Urothelium cell line (cell line): ENCODE measurements around the gene CYCS.
"Not testable (repeated sequence)": the region's sequence is repeated elsewhere in the genome, so short reads cannot be mapped to it uniquely, and the experiment has no call there.

Source experiments
- DNase-seq: peaks from one replicate; pipeline ENCODE4 v3.0.0; 2011; ENCODE audit warnings: low spot score, mixed read lengths
- FAIRE-seq: peaks from 2 replicates; lab custom pipeline; 2011; peaks lifted over from hg19 to GRCh38; lab: Jason Lieb, UNC

The CYCS gene

GRCh38 chr7:25119102-25119501 lies 6.0 kb downstream of the CYCS start:
- no peak for FAIRE-seq
- no peak for DNase-seq

DNA sequence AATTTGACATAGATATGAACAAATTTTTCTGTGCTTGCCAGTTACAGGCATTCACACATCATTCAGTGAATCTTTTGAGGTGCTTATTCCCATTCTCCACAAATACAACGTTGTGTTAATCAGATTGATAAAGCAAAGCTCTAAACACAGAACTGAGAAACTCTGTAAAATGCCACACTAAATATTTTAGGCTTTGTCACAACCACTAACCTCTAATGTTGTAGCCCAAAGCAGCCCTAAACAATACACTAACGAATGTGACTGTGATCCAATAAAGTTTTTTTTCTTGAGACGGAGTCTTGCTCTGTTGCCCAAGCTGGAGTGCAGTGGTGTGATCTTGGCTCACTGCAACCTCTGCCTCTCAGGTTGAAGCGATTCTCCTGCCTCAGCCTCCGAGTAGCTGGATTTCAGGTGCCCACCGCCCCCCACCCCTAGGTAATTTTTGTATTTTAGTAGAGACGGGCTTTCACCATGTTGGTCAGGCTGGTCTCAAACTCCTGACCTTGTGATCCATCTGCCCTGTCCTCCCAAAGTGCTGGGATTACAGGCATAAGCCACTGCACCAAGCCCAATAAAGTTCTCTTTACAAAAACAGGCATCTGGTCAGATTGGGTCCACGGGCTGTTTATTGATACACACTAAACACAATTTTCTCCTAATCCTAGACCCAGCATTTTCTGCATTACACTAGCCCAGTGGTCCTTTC lies 6.9 kb downstream of the CYCS start:
- DNase-seq = no peak
- no peak for FAIRE-seq

DNA sequence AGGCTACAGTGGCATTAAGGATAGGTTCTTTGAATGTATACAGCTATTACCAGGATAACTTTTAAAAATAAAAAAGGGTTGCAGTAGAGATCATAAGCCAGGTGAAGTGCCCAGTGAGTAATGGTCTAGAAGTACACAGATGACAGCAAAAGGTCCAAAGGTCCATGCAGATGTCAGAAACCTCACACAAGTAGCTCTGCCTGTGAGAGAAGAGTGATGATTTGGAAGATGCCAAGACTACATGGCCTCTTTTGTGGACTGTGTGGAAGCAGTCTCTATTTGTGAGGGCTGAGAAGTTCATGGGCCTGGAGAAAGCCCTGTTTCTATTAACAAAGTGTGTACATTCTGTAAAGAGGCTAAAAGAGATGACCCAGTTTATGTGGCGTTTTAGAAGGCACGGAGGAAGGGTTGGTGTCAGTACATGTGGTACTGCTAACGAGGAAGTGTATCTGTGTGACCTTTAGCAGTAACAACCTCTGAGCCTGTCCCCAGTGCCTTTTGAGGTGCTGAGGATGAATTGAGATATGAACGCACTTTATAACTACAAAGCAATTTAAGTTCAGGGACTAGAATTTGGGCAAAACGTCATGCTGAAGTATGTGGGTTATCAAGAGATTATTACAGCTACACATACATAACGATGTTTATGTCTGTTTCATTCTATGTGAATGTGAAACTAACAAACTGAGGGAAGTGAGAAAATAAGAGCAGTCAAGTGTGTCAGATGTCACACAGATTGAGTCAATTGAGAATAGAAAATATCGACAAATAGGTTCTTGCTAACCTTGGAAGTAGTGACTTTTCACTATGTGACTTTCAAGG lies 7.6 kb downstream of the CYCS start:
- DNase-seq (no peak), FAIRE-seq (no peak)

DNA sequence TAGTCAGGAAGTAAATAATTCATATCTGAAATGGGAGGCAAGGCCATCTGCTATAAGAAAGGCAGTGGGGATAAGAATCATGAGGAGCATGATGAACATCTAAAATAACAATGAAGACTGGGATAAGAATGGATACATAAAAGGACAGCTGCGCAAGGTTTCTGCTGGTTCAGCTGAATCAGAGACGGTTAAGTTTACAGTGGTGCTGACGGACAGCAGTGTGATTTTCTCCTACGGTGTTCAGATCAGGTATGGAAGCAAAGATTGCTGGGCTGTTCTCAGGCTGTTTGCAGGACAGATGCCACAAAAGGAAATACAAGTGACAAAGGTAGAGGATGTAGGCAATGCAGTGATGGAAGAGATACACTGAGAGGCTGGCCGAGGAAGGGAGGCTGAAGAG lies 8.4 kb downstream of the CYCS start:
- FAIRE-seq (no peak), DNase-seq (no peak)

- not testable (repeated sequence) for FAIRE-seq, DNase-seq
Observed at GRCh38 chr7:25110514-25110913, 14.5 kb downstream of the CYCS start.

- FAIRE-seq (no peak), DNase-seq (no peak)
Observed at GRCh38 chr7:25109276-25109675, 15.8 kb downstream of the CYCS start.

- FAIRE-seq = no peak
Observed at GRCh38 chr7:25105911-25106310, 19.1 kb downstream of the CYCS start.

GRCh38 chr7:25103773-25104172 lies 21.3 kb downstream of the CYCS start:
- FAIRE-seq = no peak

More at GRCh38 chr7:25105911-25106310, 19.1 kb downstream of the CYCS start:
- no peak for DNase-seq

DNA sequence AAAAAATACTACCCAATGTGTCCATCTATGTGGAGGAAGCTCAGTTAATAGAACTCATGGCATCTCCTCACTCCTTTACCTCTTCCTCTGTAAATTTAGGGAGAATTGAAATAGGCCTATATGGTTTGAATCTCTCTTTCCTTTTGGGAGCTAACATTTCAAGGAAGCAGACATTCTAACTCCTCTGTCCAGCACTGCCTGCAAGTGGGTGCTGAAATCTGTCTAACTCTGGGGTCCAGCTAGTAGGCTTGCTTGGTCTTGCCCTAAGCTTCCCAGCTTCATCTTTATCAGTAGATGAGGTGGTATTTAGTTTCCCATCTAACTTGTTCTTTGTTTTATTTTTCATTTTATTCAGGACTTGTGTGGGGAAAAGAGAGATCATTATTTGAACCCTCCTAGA lies 23.2 kb downstream of the CYCS start:
- no peak for FAIRE-seq

More at GRCh38 chr7:25103773-25104172, 21.3 kb downstream of the CYCS start:
- no peak for DNase-seq

DNA sequence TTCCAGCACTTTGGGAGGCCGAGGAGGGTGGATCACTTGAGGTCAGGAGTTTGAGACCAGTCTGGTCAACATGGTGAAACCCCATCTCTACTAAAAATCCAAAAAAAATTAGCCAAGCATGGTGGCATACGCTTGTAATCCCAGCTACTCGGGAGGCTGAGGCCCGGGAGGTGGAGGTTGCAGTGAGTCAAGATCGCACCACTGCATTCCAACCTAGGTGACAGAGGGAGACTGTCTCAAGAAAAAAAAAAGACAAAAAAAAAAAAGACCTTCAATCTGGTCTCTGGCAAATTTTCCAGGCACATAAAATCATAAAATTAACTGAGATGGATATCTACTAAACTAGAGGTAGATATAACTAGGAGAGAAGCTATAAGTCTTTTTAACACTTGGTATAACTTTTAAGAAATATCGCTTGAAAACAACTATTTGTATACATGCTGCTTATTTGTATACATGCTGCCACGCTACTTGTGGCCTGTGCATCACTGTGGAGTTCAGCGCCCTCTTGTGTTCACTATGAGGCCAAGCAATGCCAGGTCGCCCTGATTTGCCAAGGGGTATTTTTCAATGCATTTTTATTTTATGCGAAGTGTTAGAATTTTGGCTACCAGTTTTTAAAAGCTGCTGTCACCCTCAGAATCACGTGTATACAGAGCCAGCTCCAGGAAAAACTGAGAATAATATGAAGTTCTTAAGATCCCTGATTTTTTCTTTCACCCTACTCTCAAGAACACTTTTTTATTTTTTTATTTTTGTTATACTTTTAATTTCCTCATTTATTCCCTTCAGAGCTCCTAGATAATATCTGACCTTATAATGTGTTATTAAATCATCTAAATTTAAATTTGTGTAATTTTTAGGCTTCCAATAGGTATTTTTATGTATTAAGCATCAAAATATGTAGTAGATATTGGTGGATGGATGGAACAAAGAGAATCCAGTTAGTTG lies 26.7 kb downstream of the CYCS start:
- DNase-seq (peak; percentile 83), FAIRE-seq (no peak)

More for the DNA sequence above, 23.2 kb downstream of the CYCS start:
- DNase-seq = no peak

DNA sequence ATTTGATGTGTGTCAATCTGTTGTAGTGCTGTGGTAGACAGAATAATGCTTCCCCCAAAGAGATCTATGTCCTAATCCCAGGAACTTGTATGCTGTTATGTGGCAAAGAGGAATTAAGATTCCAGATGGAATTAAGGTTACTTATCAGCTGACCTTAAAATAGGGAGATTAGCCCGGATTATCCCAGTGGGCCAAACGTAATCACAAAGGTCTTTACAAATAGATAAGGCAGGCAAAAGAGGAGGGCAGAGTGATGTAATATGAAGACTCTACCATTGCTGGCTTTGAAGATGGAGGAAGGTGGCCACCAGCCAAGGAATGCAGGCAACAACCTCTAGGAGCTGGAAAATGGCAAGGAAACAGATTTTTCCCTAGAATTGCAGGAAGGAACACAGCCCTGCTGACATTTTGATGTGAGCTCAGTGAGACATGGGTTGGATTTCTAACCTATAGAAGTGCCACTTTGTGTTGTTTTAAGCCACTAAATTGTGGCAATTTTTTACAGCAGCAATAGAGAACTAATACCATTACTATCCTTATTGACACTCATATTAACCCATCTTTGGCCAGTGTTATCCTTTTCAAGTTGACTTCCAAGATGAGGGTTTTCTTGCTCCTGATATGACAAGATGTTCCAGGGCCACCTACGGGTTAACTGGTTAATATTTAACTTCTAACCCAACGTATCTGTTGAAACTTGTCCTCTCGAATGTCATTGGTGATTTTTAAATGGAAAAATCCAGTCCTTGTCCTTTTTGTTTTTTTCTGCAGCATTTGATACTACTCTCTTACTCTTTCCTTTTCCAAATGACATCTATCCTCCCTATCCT lies 29.3 kb downstream of the CYCS start:
- FAIRE-seq (no peak), DNase-seq (no peak)

- DNase-seq = peak; percentile 86
- FAIRE-seq = no peak
Observed at GRCh38 chr7:25093268-25093826, 31.7 kb downstream of the CYCS start.

- DNase-seq (no peak), FAIRE-seq (no peak)
Observed at GRCh38 chr7:25091779-25092178, 33.3 kb downstream of the CYCS start.

DNA sequence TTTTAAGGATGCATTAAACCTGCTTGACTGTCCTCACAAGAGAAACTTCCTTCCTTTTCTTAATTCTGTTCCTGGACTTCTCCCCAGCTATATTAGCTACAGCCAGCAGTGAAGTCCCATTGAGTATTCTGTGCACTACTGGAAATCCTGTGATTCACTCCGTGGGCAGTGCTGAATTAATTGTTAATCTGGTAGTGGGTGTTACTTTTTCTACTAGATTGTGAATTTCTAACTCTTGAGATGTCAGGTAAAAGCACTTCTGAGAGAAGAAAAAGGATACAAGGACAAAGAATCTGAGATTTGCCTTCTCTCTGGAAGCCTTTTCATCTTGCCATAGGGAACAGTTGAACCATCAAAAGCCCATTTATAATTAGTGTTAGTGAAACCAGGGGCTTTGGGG lies 33.9 kb downstream of the CYCS start:
- FAIRE-seq (no peak), DNase-seq (no peak)

DNA sequence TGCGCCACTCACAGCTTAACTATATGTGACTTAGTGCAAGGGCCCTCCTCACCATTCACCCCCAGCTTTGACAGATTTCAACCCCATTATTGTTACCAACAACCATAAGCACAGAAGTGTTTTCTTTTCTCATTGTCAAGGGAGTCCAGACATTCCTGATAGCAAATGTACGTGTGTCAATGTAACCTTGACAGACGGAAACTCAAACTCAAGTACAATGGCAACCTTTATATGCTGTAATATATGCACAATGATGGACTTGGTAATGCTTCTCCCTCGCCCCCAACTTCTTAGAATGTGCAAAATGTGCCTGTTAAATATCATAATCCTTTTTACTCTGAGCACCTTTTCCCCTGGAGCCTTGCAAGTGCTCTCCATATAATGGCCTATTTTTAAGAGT lies 34.7 kb downstream of the CYCS start:
- DNase-seq (no peak), FAIRE-seq (no peak)

DNA sequence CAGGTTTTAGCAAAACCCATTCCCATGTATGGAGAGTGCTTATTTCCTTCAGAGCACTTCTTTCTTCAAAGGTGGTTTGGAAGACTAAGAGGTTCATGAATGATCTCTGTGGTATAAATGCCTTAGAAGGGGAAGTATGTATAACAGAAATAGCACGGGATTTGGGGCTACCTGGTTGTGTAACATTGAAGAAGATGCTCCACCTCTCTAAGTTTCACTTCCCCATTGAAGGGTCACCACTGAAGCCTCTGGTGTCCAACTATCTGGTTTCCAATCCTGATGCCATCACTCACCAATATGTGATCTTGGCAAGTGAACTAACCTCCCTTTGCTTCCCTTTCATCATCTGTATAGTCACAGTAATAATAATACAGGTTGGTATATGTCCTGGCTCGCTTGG lies 37.2 kb downstream of the CYCS start:
- FAIRE-seq = no peak

GRCh38 chr7:25084821-25085220 lies 40.2 kb downstream of the CYCS start:
- DNase-seq (no peak), FAIRE-seq (no peak)

More for the DNA sequence above, 37.2 kb downstream of the CYCS start:
- DNase-seq = no peak

DNA sequence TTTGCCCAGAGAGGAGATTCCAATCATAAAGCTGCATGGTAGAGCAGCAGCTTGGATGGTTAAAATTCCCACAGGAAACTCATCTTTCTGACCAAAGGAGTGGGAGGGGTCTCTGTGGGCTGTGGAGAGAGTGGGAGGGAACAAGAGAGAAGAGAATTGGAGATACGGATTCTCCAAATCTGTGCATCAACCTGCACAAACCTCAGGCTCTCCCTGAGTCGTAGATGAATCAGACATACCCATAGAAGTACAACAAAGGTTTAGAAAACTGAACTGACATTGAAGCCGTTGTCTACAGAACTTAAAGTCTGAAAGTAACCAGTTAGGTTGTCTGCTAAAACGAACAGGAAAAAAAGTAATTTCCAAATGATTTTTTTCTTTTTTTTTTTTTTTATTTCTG lies 41.9 kb downstream of the CYCS start:
- FAIRE-seq = no peak
- DNase-seq = no peak

DNA sequence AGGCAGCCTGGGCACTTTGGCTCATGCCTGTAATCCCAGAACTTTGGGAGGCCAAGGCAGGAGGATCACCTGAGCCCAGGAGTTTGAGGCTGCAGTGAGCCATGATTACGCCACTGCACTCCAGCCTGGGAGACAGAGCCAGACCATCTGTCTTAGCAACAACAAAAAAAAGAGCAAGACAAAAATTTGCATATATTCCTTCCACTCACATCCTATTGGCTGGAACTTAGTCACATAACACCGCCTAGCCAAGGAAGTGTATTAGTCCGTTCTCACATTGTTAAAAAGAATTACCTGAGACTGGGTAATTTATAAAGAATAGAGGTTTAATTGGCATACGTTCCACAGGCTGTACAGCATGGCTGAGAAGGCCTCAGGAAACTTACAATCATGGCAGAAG lies 43.0 kb downstream of the CYCS start:
- FAIRE-seq, DNase-seq: not testable (repeated sequence)

GRCh38 chr7:25077096-25077495 lies 48.0 kb downstream of the CYCS start:
- no peak for DNase-seq
- no peak for FAIRE-seq
